Activated CD8-positive, alpha-beta memory T cell treated with anti-CD3 and anti-CD28 coated beads, Interleukin-2, amount 50 U/mL, for 24 hours (primary cell): ENCODE data around the gene NOP58.
"Not testable (repeated sequence)": the region's sequence is repeated elsewhere in the genome, so short reads cannot be mapped to it uniquely, and the experiment has no call there.

ENCODE experiments used
- DNase-seq: peaks from one replicate; pipeline ENCODE4 v3.0.0-alpha.2; 2020; ENCODE audit errors: extremely low read depth

NOP58 gene

GRCh38 chr2:202306034-202306433 lies 40.5 kb downstream of the NOP58 start:
- no peak for DNase-seq

- DNase-seq, result no peak
These were observed 42.1 kb downstream of the NOP58 start for GRCh38 chr2:202307690-202308089.

- DNase-seq, result no peak
These were observed 46.3 kb downstream of the NOP58 start for GRCh38 chr2:202311823-202312388.

GRCh38 chr2:202314116-202314515 lies 48.6 kb downstream of the NOP58 start:
- no peak for DNase-seq

- no peak for DNase-seq
These were observed 51.7 kb downstream of the NOP58 start for GRCh38 chr2:202317080-202317857.

GRCh38 chr2:202320362-202320761 lies 54.8 kb downstream of the NOP58 start:
- not testable (repeated sequence) for DNase-seq

GRCh38 chr2:202322435-202322834 lies 56.9 kb downstream of the NOP58 start:
- DNase-seq, result no peak

GRCh38 chr2:202327858-202328257 lies 62.3 kb downstream of the NOP58 start:
- no peak for DNase-seq

- no peak for DNase-seq
These were observed 70.4 kb downstream of the NOP58 start for GRCh38 chr2:202335791-202336467.

- no peak for DNase-seq
These were observed 71.6 kb downstream of the NOP58 start for GRCh38 chr2:202337151-202337550.

- no peak for DNase-seq
These were observed 72.3 kb downstream of the NOP58 start for GRCh38 chr2:202337706-202338346.

GRCh38 chr2:202339071-202339870 lies 73.7 kb downstream of the NOP58 start:
- DNase-seq, result no peak

GRCh38 chr2:202344178-202344577 lies 78.6 kb downstream of the NOP58 start:
- DNase-seq, result no peak

GRCh38 chr2:202346180-202346579 lies 80.6 kb downstream of the NOP58 start:
- no peak for DNase-seq
